T-helper 17 cell (primary cell): ENCODE measurements around the gene DNPEP. TPM values are rescaled to one million over a fixed set of nuclear protein-coding genes. Genes with fewer than 3 reads are reported as not detected.

ENCODE experiments used
- ATAC-seq: fragments of 150-1000 bp; cut with Tn5 transposase; 2 replicates; pipeline ENCODE4 v1.10.0; 2021; ENCODE audit warnings: mild to moderate bottlenecking, moderate library complexity
- DNase-seq, 3 donors: peaks; one replicate each; pipeline versions ENCODE4 v3.0.0 to v3.0.0-alpha.2; 2020 to 2021
- H3K9me3 ChIP-seq: one replicate; pipeline ENCODE4 v1.7.0; 2013; ENCODE audit warnings: low read length, mild to moderate bottlenecking; ENCODE audit not compliant: control insufficient read depth, poor library complexity, severe bottlenecking
- H3K27ac Mint-ChIP-seq: one replicate; pipeline ENCODE4 v1.8.0; 2022; ENCODE audit warnings: mild to moderate bottlenecking, moderate library complexity, mixed read lengths
- H3K27me3 Mint-ChIP-seq: one replicate; pipeline ENCODE4 v1.8.0; 2022; ENCODE audit warnings: mixed read lengths
- H3K36me3 Mint-ChIP-seq: one replicate; pipeline ENCODE4 v1.8.0; 2022; ENCODE audit warnings: low read depth, mixed read lengths
- H3K4me1 Mint-ChIP-seq: one replicate; pipeline ENCODE4 v1.8.0; 2022; ENCODE audit warnings: mild to moderate bottlenecking, mixed read lengths
- H3K4me3 Mint-ChIP-seq: one replicate; pipeline ENCODE4 v1.8.0; 2022; ENCODE audit warnings: mild to moderate bottlenecking, moderate library complexity, mixed read lengths
- total RNA-seq, 4 donors: library from RNA in 2 of 4; stranded (reverse) in 2 of 4; gene quantifications; one replicate each; pipeline ENCODE4 v1.2.3 and lab custom pipeline; 2022 to 2026

Gene DNPEP
- total RNA-seq, 2 donors from 2014 or later = 81.3 to 107 TPM

DNA sequence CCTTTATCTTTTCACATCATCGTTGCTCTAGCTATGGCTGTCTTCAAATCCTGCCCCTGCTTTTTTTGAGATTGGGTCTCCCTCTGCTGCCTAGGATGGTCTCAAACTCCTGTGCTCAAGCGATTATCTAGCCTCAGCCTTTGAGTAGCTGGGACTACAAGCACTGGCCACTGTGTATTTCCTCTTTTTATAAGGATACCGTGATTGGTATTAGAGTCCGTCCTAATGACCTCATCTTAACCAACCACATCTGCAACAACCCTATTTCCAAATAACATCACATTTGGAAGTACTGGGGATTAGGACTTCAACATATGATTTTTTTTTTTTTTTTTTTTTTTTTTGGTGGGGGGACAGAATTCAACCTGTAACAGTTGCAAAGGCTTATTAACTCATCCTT, 64.3 kb downstream of the DNPEP start:
- no peaks in the 10 kb centered on the region for H3K9me3 ChIP-seq
- Mint-ChIP-seq H3K4me3 (no peak overlapping the region), H3K27me3 (peaks cover 49% of the 10 kb centered on the region), H3K4me1 (peaks cover 8% of the 10 kb centered on the region), H3K36me3 (peaks cover 5% of the 10 kb centered on the region), H3K27ac (no peak overlapping the region)
- ATAC-seq (no peak), DNase-seq (no peak)

Other genes with a start within 250 kb of the DNPEP start
- gene NHEJ1, start 227.1 kb downstream of the DNPEP start, total RNA-seq = 10 to 100 TPM; 11.8 to 15.2 TPM
- 1 to 10 TPM in 1 of 2 donors, under 1 TPM in 1; 0.65 to 1.0 TPM for gene SLC23A3, start 217.9 kb downstream of the DNPEP start, total RNA-seq
- 10 to 100 TPM; 50.8 to 58.1 TPM for gene CNPPD1, start 211.0 kb downstream of the DNPEP start, total RNA-seq
- 10 to 100 TPM; 78.4 to 81.4 TPM for gene RETREG2, start 209.6 kb downstream of the DNPEP start, total RNA-seq
- gene ZFAND2B, start 181.1 kb downstream of the DNPEP start, total RNA-seq = 10 to 100 TPM; 65.3 to 71.1 TPM
- 1 to 10 TPM; 2.6 to 6.6 TPM for gene ABCB6, start 169.0 kb downstream of the DNPEP start, total RNA-seq
- gene ATG9A, start 158.3 kb downstream of the DNPEP start, total RNA-seq = 10 to 100 TPM; 42.4 to 72.1 TPM
- gene ANKZF1, start 158.1 kb downstream of the DNPEP start, total RNA-seq = 10 to 100 TPM; 92.5 to 93.5 TPM
- 1 to 10 TPM in 1 of 2 donors, under 1 TPM in 1; 0.94 to 3.1 TPM for gene GLB1L, start 142.5 kb downstream of the DNPEP start, total RNA-seq
- gene STK16, start 142.4 kb downstream of the DNPEP start, total RNA-seq = 10 to 100 TPM; 11.9 to 17.2 TPM
- gene TUBA4B, start 134.7 kb downstream of the DNPEP start, total RNA-seq = not detected
- gene TUBA4A, start 134.0 kb downstream of the DNPEP start, total RNA-seq = 100 to 1,000 TPM; 107 to 184 TPM
- gene DNAJB2, start 108.5 kb downstream of the DNPEP start, total RNA-seq = 100 to 1,000 TPM; 101 to 120 TPM
- 1 to 10 TPM in 1 of 2 donors, not detected in 1; 2.6 TPM for gene PTPRN, start 78.5 kb downstream of the DNPEP start, total RNA-seq
- gene RESP18, start 55.2 kb downstream of the DNPEP start, total RNA-seq = not detected
- gene DES, start 30.5 kb upstream of the DNPEP start, total RNA-seq = not detected
- 1 to 10 TPM; 7.3 to 8.4 TPM for gene SPEG, start 46.9 kb upstream of the DNPEP start, total RNA-seq
- 10 to 100 TPM; 25.1 to 27.2 TPM for gene GMPPA, start 111.0 kb upstream of the DNPEP start, total RNA-seq
- under 1 TPM in 1 of 2 donors, not detected in 1; 0.13 TPM for gene ASIC4, start 126.6 kb upstream of the DNPEP start, total RNA-seq
- 10 to 100 TPM in 1 of 2 donors, 1 to 10 TPM in 1; 9.4 to 10.4 TPM for gene CHPF, start 155.9 kb upstream of the DNPEP start, total RNA-seq
- under 1 TPM; 0.42 to 0.77 TPM for gene TMEM198, start 156.1 kb upstream of the DNPEP start, total RNA-seq
- 1 to 10 TPM in 1 of 2 donors, under 1 TPM in 1; 0.67 to 1.1 TPM for gene OBSL1, start 183.6 kb upstream of the DNPEP start, total RNA-seq
- not detected for gene INHA, start 184.4 kb upstream of the DNPEP start, total RNA-seq
- 10 to 100 TPM; 35.8 to 40.6 TPM for gene STK11IP, start 209.9 kb upstream of the DNPEP start, total RNA-seq
- gene SLC4A3, start 239.7 kb upstream of the DNPEP start, total RNA-seq = under 1 TPM in 1 of 2 donors, not detected in 1; 0.08 TPM